H54 (cell line): Measurements from ENCODE around the gene RBPMS2.

ENCODE experiments used
- DNase-seq: peaks from one replicate; pipeline ENCODE4 v3.0.0; 2011; ENCODE audit warnings: low spot score, mixed read lengths; ENCODE audit not compliant: insufficient read length
- FAIRE-seq: peaks from 3 replicates; lab custom pipeline; 2011; peaks lifted over from hg19 to GRCh38; lab: Jason Lieb, UNC
- POLR2A ChIP-seq: IDR thresholded peaks from 2 replicates; pipeline ENCODE4 v1.6.1; 2011; ENCODE audit warnings: low read depth, mild to moderate bottlenecking, low read length

Gene RBPMS2

GRCh38 chr15:64774037-64774628, 1.3 kb downstream of the RBPMS2 start:
- FAIRE-seq = no peak
- no peak for TF ChIP-seq POLR2A
- DNase-seq = no peak

- FAIRE-seq (no peak), DNase-seq (no peak)
- TF ChIP-seq POLR2A = no peak
These were observed 1.8 kb downstream of the RBPMS2 start for GRCh38 chr15:64773606-64774005.

GRCh38 chr15:64772964-64773363, 2.4 kb downstream of the RBPMS2 start:
- TF ChIP-seq POLR2A = no peak
- DNase-seq (no peak), FAIRE-seq (no peak)

DNA sequence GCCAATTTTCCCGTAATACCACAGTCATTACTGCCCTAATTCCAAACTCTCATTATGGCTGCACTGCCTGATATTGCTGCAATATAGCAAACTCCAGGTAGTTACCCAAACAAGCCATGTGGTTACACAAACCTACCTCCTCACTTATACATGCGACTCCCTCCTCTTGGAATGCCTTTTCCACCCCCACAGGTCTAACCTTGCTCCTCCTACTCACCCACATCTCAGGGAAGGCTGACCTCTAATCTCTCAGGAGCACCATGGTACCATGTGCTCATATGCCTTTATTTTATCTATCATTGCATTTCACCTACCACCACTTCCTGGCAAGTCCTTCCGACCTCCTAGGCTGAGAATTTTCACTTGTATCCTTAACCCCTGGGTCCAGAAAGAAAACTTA, 2.9 kb downstream of the RBPMS2 start:
- DNase-seq (no peak), FAIRE-seq (no peak)
- no peak for TF ChIP-seq POLR2A

DNA sequence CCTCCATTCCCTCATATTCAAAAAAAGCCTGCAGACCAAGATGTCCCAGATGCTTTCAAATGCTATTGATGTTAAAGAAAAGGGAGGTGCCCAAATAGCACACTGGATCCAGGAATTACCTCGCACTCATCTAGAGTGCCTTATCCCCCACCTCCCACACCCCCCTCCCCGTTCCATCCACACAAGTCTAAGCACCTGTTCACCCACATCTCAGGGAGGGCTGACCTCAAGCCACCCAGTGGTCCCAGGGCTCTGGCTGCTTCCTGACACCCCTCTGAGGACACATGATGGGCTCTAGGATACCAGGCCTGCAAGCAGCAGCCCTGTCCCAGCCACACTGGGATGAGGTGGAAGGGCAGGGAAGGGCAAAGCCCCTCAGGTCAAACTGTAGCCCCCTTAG, 4.8 kb downstream of the RBPMS2 start:
- FAIRE-seq = no peak
- DNase-seq = no peak

GRCh38 chr15:64767203-64767602, 8.2 kb downstream of the RBPMS2 start:
- TF ChIP-seq POLR2A = no peak
- DNase-seq = no peak
- no peak for FAIRE-seq

More for the DNA sequence above, 4.8 kb downstream of the RBPMS2 start:
- no peak for TF ChIP-seq POLR2A

DNA sequence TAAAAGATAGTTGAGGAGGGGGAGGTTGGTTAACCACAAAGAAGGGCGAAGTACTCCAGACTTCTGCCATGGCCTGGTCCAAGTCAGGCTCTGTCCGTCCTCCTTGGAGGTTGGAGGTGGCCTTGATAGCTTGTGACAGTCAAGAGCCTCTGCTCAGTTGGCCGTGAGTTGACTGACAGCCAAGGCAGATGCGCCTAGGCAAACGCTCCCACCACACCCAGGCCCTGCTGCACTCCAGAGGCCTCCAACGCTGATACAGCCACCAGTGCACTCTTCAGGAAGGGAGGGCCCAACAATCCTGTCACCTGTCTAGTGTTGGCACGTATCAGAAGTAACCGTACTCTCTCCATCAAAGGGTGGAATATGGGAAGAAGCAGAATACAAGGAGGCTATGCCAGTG, 9.3 kb downstream of the RBPMS2 start:
- no peak for DNase-seq
- FAIRE-seq = no peak
- TF ChIP-seq POLR2A = no peak

GRCh38 chr15:64763874-64764273, 11.5 kb downstream of the RBPMS2 start:
- no peak for DNase-seq
- no peak for TF ChIP-seq POLR2A
- FAIRE-seq = no peak

DNA sequence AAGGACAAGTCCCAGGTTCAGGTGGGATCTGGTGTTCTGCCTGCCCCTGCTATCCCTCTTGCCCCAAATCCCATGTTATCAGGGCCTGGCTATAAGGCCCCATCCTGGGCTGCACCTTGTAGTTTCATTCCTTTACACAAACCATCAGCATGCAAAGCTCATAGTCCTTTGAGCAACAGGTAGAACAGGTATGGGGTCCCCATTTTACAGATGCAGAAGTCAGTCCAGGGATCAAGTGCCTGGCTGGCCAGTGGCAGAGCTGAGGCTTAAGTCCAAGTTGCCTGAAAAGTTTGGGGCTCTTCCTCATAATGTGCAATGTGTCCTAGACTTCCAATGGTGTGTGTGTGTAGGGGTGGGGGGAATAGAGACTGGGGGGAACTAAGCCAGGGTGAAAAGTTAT, 11.9 kb downstream of the RBPMS2 start:
- no peak for TF ChIP-seq POLR2A
- DNase-seq (no peak), FAIRE-seq (no peak)

GRCh38 chr15:64763021-64763420, 12.4 kb downstream of the RBPMS2 start:
- FAIRE-seq = no peak
- TF ChIP-seq POLR2A = no peak
- no peak for DNase-seq

- no peak for DNase-seq
- TF ChIP-seq POLR2A = no peak
- FAIRE-seq = no peak
These were observed 12.8 kb downstream of the RBPMS2 start for GRCh38 chr15:64762546-64762945.

DNA sequence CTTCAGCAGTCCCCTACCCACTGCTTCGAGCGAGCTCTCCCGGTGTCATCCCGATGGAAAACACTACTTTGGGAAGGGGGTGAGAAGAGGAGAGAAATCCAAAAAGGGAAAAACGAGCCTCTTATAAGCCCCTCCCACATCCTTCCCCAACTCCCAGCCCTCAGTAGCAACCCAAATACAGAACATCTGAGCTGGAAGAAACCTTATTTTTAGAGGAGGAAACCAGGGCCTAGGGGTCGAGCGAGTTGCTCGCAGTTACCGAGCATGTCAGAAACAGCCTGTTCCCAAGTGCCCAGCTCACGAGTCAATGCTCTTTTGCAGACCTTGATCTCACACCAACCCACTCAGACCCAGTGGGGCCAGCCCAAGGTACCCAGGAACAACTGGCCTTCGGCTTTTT, 14.2 kb downstream of the RBPMS2 start:
- DNase-seq (no peak), FAIRE-seq (no peak)
- no peak for TF ChIP-seq POLR2A

- TF ChIP-seq POLR2A = no peak
- FAIRE-seq (no peak), DNase-seq (no peak)
These were observed 15.3 kb downstream of the RBPMS2 start for GRCh38 chr15:64760056-64760455.

GRCh38 chr15:64755427-64755940, 19.9 kb downstream of the RBPMS2 start:
- TF ChIP-seq POLR2A = no peak
- DNase-seq (no peak), FAIRE-seq (no peak)

DNA sequence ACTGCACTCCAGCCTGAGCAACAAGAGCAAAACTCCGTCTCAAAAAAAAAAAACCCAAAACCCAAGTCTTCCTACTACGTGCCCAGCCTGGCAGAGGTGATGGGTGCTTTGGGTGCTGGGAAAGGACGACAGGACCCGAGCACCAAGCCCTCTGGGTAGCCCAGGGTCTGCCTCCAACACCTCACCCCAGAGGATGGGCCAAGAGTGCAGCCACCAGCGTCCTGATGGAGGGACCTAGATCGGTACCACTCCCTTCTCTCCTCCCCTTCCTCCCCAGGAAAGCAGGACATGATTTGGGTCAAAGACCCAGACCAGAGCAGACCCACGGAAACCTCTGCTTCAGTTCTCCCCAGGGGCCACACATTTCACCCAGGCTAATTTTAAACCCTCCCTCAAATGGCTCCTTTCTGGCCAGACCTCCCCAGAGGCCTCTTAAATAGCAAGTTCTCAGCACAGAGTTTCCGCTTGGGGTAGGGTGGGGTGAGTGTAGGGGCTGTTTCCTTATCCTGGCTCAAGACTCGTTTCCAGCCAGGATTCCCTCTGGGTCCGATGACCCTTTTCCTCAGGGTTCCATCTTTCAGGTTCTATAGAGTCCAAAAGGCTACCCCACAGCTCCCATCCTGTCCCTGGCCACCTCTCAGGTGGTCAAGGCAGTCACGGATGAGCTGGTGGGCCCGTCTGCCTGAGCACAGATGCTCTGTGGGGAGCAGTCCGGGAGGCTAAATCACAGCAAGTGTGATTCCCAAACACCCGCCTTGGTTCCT, 20.5 kb downstream of the RBPMS2 start:
- no peak for FAIRE-seq

More for the DNA sequence above, 20.5 kb downstream of the RBPMS2 start:
- DNase-seq = no peak
- no peak for TF ChIP-seq POLR2A
